H1 (cell line): ENCODE results near the gene BTRC. TPM values are rescaled to one million over a fixed set of nuclear protein-coding genes. Genes with fewer than 3 reads are reported as not detected.

ENCODE experiments used
- CTCF ChIA-PET: fragments of 300-600 bp; sonication (Branson Sonifier 250); formaldehyde crosslinking; loops from one replicate; lab custom pipeline; 2021; ENCODE audit not compliant: partially characterized antibody; lab: Charles Lee
- POLR2A ChIA-PET: fragments of 300-600 bp; sonication (Branson Sonifier 250); formaldehyde crosslinking; loops from one replicate; lab custom pipeline; 2021; ENCODE audit warnings: inconsistent platforms; ENCODE audit not compliant: partially characterized antibody; lab: Charles Lee
- DNase-seq, 2 experiments: peaks; one replicate each; pipeline versions ENCODE4 v3.0.0 to v3.0.0-alpha.2; 2010 to 2022; ENCODE audit warnings: low spot score in 2 of 2, low read depth in 1 of 2, mixed read lengths in 1 of 2
- FAIRE-seq: peaks from 2 replicates; lab custom pipeline; 2011; peaks lifted over from hg19 to GRCh38; lab: Jason Lieb, UNC
- H2AFZ ChIP-seq: 2 replicates; pipeline ENCODE4 v1.8.1; 2012; ENCODE audit warnings: low read length, inconsistent platforms
- H2AK5ac ChIP-seq: 2 replicates; pipeline ENCODE4 v1.6.1; 2013; ENCODE audit warnings: low read depth, low read length
- H2BK120ac ChIP-seq: replicated peaks from 2 replicates; pipeline ENCODE3; 2013; ENCODE audit warnings: low read depth, low read length, inconsistent platforms
- H2BK12ac ChIP-seq: 2 replicates; pipeline ENCODE4 v1.6.1; 2013; ENCODE audit warnings: low read depth, low read length
- H2BK15ac ChIP-seq: 2 replicates; pipeline ENCODE4 v1.6.1; 2013; ENCODE audit warnings: low read length
- H2BK20ac ChIP-seq: 2 replicates; pipeline ENCODE4 v1.6.1; 2013; ENCODE audit warnings: low read length
- H2BK5ac ChIP-seq: 2 replicates; pipeline ENCODE4 v1.6.1; 2013; ENCODE audit warnings: low read depth, low read length
- H3K14ac ChIP-seq: 2 replicates; pipeline ENCODE4 v1.6.1; 2013; ENCODE audit warnings: inconsistent platforms; ENCODE audit not compliant: insufficient read length
- H3K18ac ChIP-seq: 2 replicates; pipeline ENCODE4 v1.6.1; 2013; ENCODE audit warnings: low read length; ENCODE audit errors: extremely low read depth
- H3K23ac ChIP-seq: 2 replicates; pipeline ENCODE4 v1.6.1; 2013; ENCODE audit warnings: inconsistent platforms; ENCODE audit not compliant: insufficient read length
- H3K23me2 ChIP-seq: 2 replicates; pipeline ENCODE4 v1.6.1; 2013; ENCODE audit warnings: low read depth, low read length
- H3K27ac ChIP-seq: 2 replicates; pipeline ENCODE4 v1.6.1; 2011; ENCODE audit warnings: low read depth, low read length, inconsistent platforms
- H3K27me3 ChIP-seq, 4 experiments: replicated peaks in 1 of 4; 1 replicate in 1 of 4; 2 replicates in 3 of 4; pipeline versions ENCODE4 v1.6.1 to v1.8.1; 2011 to 2013; ENCODE audit warnings: low read length in 3 of 4, mild to moderate bottlenecking in 3 of 4, inconsistent platforms in 2 of 4, mixed read lengths in 2 of 4, moderate library complexity in 1 of 4; ENCODE audit not compliant: control insufficient read depth in 3 of 4, insufficient read depth in 3 of 4; ENCODE audit errors: extremely low read depth in 1 of 4
- H3K36me3 ChIP-seq, 4 experiments: 2 replicates each; pipeline versions ENCODE4 v1.6.1 to v1.8.1; 2011 to 2013; ENCODE audit warnings: mild to moderate bottlenecking in 4 of 4, low read length in 3 of 4, moderate library complexity in 2 of 4, control low read depth in 1 of 4, inconsistent platforms in 1 of 4; ENCODE audit not compliant: insufficient read depth in 4 of 4, control insufficient read depth in 2 of 4
- H3K4ac ChIP-seq: replicated peaks from 2 replicates; pipeline ENCODE3; 2013; ENCODE audit warnings: low read length, low read depth, mixed read lengths, inconsistent platforms; ENCODE audit not compliant: insufficient read length
- H3K4me1 ChIP-seq, 4 experiments: replicated peaks in 1 of 4; 1 replicate in 1 of 4; 2 replicates in 3 of 4; pipeline versions ENCODE4 v1.6.1 to v1.8.1; 2011 to 2013; ENCODE audit warnings: low read length in 3 of 4, inconsistent platforms in 2 of 4, mixed read lengths in 1 of 4; ENCODE audit not compliant: insufficient read depth in 4 of 4, control insufficient read depth in 3 of 4
- H3K4me2 ChIP-seq, 2 experiments: 2 replicates each; pipeline versions ENCODE4 v1.6.1 to v1.8.1; 2011 to 2013; ENCODE audit warnings: low read depth in 2 of 2, low read length in 2 of 2, control low read depth in 1 of 2, inconsistent platforms in 1 of 2, mild to moderate bottlenecking in 1 of 2; ENCODE audit not compliant: insufficient read depth in 1 of 2
- H3K4me3 ChIP-seq, 4 experiments: fragments of 200-600, 300-600 bp in 1 of 4; sonication (generic), shearing (Covaris generic), sonication (Bioruptor Twin) in 1 of 4; 2 replicates each; pipeline versions ENCODE4 v1.5.1 to v1.8.1; 2011 to 2016; ENCODE audit warnings: low read length in 4 of 4, low read depth in 3 of 4, control low read depth in 2 of 4, inconsistent platforms in 2 of 4, mild to moderate bottlenecking in 2 of 4, mixed read lengths in 1 of 4, moderate library complexity in 1 of 4; ENCODE audit not compliant: insufficient read depth in 2 of 4; ENCODE audit errors: extremely low read depth in 1 of 4
- H3K56ac ChIP-seq: replicated peaks from 2 replicates; pipeline ENCODE3; 2013; ENCODE audit warnings: low read depth, mild to moderate bottlenecking, mixed read lengths, low read length, inconsistent platforms; ENCODE audit not compliant: insufficient read length
- H3K79me1 ChIP-seq: 2 replicates; pipeline ENCODE4 v1.6.1; 2013; ENCODE audit warnings: low read depth, low read length, control low read depth
- H3K79me2 ChIP-seq, 2 experiments: 2 replicates each; pipeline versions ENCODE4 v1.6.1 to v1.8.1; 2012 to 2013; ENCODE audit warnings: low read length in 2 of 2, mild to moderate bottlenecking in 2 of 2, inconsistent platforms in 1 of 2; ENCODE audit not compliant: insufficient read depth in 2 of 2, control insufficient read depth in 1 of 2
- H3K9ac ChIP-seq, 4 experiments: replicated peaks in 1 of 4; 1 replicate in 1 of 4; 2 replicates in 3 of 4; pipeline versions ENCODE4 v1.6.1 to v1.8.1; 2011 to 2013; ENCODE audit warnings: low read depth in 3 of 4, low read length in 3 of 4, control low read depth in 2 of 4, mild to moderate bottlenecking in 2 of 4, moderate library complexity in 2 of 4, inconsistent platforms in 1 of 4; ENCODE audit errors: extremely low read depth in 1 of 4
- H3K9me3 ChIP-seq, 2 experiments: 2 replicates each; pipeline versions ENCODE4 v1.6.1 to v1.8.1; 2012 to 2013; ENCODE audit warnings: mild to moderate bottlenecking in 2 of 2, moderate library complexity in 2 of 2, control low read depth in 1 of 2, inconsistent platforms in 1 of 2, low read depth in 1 of 2, low read length in 1 of 2, mixed read lengths in 1 of 2; ENCODE audit not compliant: insufficient read depth in 2 of 2
- H4K20me1 ChIP-seq, 2 experiments: replicated peaks in 1 of 2; 2 replicates each; pipeline versions ENCODE3 to v1.8.1; 2011 to 2013; ENCODE audit warnings: inconsistent platforms in 2 of 2, low read length in 2 of 2, mild to moderate bottlenecking in 1 of 2; ENCODE audit not compliant: insufficient read depth in 2 of 2, control insufficient read depth in 1 of 2
- H4K5ac ChIP-seq: 2 replicates; pipeline ENCODE4 v1.6.1; 2013; ENCODE audit warnings: low read length, low read depth, mixed read lengths, inconsistent platforms; ENCODE audit not compliant: insufficient read length
- H4K8ac ChIP-seq: 2 replicates; pipeline ENCODE4 v1.8.0; 2013; ENCODE audit warnings: mild to moderate bottlenecking, moderate library complexity, low read length, inconsistent platforms; ENCODE audit not compliant: insufficient read depth; ENCODE audit errors: extremely low read depth
- H4K91ac ChIP-seq: replicated peaks from 2 replicates; pipeline ENCODE3; 2013; ENCODE audit warnings: low read length, mixed read lengths, inconsistent platforms; ENCODE audit not compliant: insufficient read length
- ATF2 ChIP-seq: IDR thresholded peaks from 2 replicates; pipeline ENCODE4 v1.6.1; 2012; ENCODE audit warnings: low read length, inconsistent platforms
- BACH1 ChIP-seq: IDR thresholded peaks from 2 replicates; pipeline ENCODE4 v1.6.1; 2012; ENCODE audit warnings: low read length, improper control_type of control experiment
- BCL11A ChIP-seq, 2 experiments: IDR thresholded peaks; one replicate each; pipeline ENCODE4 v1.6.1; 2011; ENCODE audit warnings: low read depth in 2 of 2, low read length in 2 of 2, mild to moderate bottlenecking in 2 of 2
- EZH2 ChIP-seq: fragments of 200-600 bp; sonication (generic); IDR thresholded peaks from 2 replicates; pipeline ENCODE4 v1.7.1; 2012; ENCODE audit warnings: low read depth, mild to moderate bottlenecking, moderate library complexity, low read length, inconsistent platforms; ENCODE audit not compliant: severe bottlenecking
- MAFK ChIP-seq: IDR thresholded peaks from 2 replicates; pipeline ENCODE4 v1.6.1; 2012; ENCODE audit warnings: low read depth, mild to moderate bottlenecking, improper control_type of control experiment, low read length
- POLR2A ChIP-seq, 2 experiments: IDR thresholded peaks; 1 replicate in 1 of 2; 2 replicates in 1 of 2; pipeline ENCODE4 v1.6.1; 2011; ENCODE audit warnings: low read depth in 2 of 2, low read length in 2 of 2, mild to moderate bottlenecking in 2 of 2; ENCODE audit errors: control extremely low read depth in 1 of 2
- YY1 ChIP-seq: IDR thresholded peaks from 2 replicates; pipeline ENCODE4 v1.6.1; 2011; ENCODE audit warnings: low read depth, mild to moderate bottlenecking, low read length
- WGBS, 2 experiments: shearing (Covaris generic) in 1 of 2; methylation state at CpG; one replicate each; pipeline versions ENCODE4 v1.1.6 to v1.1.7; 2013 to 2015; ENCODE audit warnings: low lambda C conversion rate in 2 of 2, mixed read lengths in 2 of 2, inconsistent platforms in 1 of 2, low coverage in 1 of 2, missing lambda C conversion rate in 1 of 2; ENCODE audit not compliant: insufficient replicate concordance in 2 of 2, insufficient coverage in 1 of 2, insufficient read length in 1 of 2; ENCODE audit errors: extremely low coverage in 1 of 2, missing lambda C conversion rate in 1 of 2; 5-methylcytosine and 5-hydroxymethylcytosine counted together
- long read RNA-seq, 2 experiments: library from RNA in 1 of 2; library from capped mRNA in 1 of 2; stranded (forward); transcript quantifications; one replicate each; pipeline ENCODE4 v2.0.0, GENCODE V29; 2021; ENCODE audit warnings: inconsistent platforms in 1 of 2
- polyA minus RNA-seq, 3 experiments: library from RNA; depleted of rRNA, polyadenylated mRNA; stranded (reverse); fragments of >200 nt; gene quantifications; 1 replicate in 2 of 3; 2 replicates in 1 of 3; pipeline ENCODE4 v1.2.3, GENCODE V29; 2011
- polyA plus RNA-seq, 7 experiments: library from polyadenylated mRNA; depleted of rRNA in 3 of 7; stranded (reverse) in 5 of 7; unstranded in 2 of 7; fragments of >200 nt in 5 of 7; fragments of 200-250 nt in 2 of 7; gene quantifications; 1 replicate in 5 of 7; 2 replicates in 1 of 7; 4 replicates in 1 of 7; pipeline versions ENCODE4 v1.2.1 to v1.2.3, GENCODE V29; 2011 to 2013; ENCODE audit warnings: missing spikeins in 2 of 7, mixed read lengths in 2 of 7
- total RNA-seq: library from RNA; stranded (reverse); fragmentation: NEBNext Ultra II Directional; extraction: Animal tissue kit (Norgen Biotek cat#: 25700); gene quantifications from 2 replicates; pipeline ENCODE4 v1.2.1, GENCODE V29; 2021

The BTRC gene
- total RNA-seq (24.7 and 28.1 TPM in 2 replicates), polyA plus RNA-seq (2011; rRNA removed) (8.2 and 9.9 TPM in 2 replicates), polyA minus RNA-seq (2011; rRNA and poly(A)+ RNA removed) (29.2 TPM in 2 replicates)
- polyA plus RNA-seq (2011; cell fraction: cytosol; rRNA removed) = 12.2 TPM
- 7.7 TPM for polyA plus RNA-seq (2011; cell fraction: nucleus; rRNA removed)
- polyA plus RNA-seq (2012, experiment 1 of 2) = 8.9 to 15.0 TPM (median 11.0 TPM) in 4 replicates
- polyA plus RNA-seq (2012, experiment 2 of 2) = 1.4 TPM
- 6.5 TPM for polyA plus RNA-seq (2013, experiment 1 of 2)
- 6.5 TPM for polyA plus RNA-seq (2013, experiment 2 of 2)
- 13.4 TPM for polyA minus RNA-seq (2011; cell fraction: cytosol; rRNA and poly(A)+ RNA removed)
- 14.2 TPM for polyA minus RNA-seq (2011; cell fraction: nucleus; rRNA and poly(A)+ RNA removed)
- long read RNA-seq, experiment 1, full-length matches to known transcripts = 2 of 12 reads
- long read RNA-seq, experiment 1, partial matches to known transcripts = 2 of 12 reads
- long read RNA-seq, experiment 1, other reads (novel, unspliced or antisense) = 8 of 12 reads
- long read RNA-seq, experiment 2, full-length matches to known transcripts = 4 of 14 reads
- long read RNA-seq, experiment 2, partial matches to known transcripts = 1 of 14 reads
- long read RNA-seq, experiment 2, other reads (novel, unspliced or antisense) = 9 of 14 reads

DNA sequence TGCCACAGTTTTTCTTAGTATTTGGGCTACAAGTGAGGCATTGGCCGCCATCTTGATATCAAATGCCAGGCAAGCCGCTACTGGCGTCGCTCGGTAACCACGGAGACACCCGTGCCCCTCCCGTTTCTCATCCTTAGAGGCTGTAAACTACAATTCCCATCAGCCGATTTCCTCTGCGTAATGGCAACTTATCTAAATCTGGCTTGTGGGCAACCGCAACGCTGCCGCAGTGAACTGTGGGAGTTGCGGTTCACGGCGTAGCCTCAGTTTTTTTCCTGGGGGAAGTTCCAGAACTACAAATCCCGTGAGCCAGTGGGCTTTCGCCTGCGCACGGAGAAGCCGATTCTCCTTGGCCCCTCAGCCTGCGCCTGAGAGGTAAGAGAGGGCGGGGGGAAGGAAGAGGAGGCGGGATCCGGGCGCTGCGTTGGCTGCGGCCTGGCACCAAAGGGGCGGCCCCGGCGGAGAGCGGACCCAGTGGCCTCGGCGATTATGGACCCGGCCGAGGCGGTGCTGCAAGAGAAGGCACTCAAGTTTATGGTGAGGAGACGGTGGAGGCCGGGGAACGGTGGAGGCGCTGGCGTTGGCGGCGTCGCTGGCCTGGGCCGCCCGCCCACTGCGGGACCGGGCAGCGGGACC lies at the start of gene BTRC:
TSS of gene BTRC (plus strand) at position 474 of the 636 bp plus-strand sequence. CDS start at position 490, 16 bp downstream.
- H4K5ac ChIP-seq = peak within 1 kb of the TSS; percentile 84
- no peaks in the 10 kb centered on the region for H3K27me3 ChIP-seq
- POLR2A ChIA-PET = interaction anchor here (0.8 to 1.6 kb wide), 8 partner anchors 14 to 68 kb away, joined by 3 to 8 read pairs (median 4); no protein-coding TSS in a partner anchor
- H2AFZ ChIP-seq = peak within 1 kb of the TSS; percentile 99
- peak within 1 kb of the TSS; percentile 64; the same call in 1 of the 2 replicates for H3K27ac ChIP-seq
- no peaks in the 10 kb centered on the region for H4K20me1 ChIP-seq
- CTCF ChIA-PET = interaction anchor here (0.8 to 1.6 kb wide), 7 partner anchors 10 to 132 kb away, joined by 3 to 5 read pairs (median 4); no protein-coding TSS in a partner anchor
- H3K36me3 ChIP-seq = no peaks in the 10 kb centered on the region
- peak within 1 kb of the TSS; percentile 83 to 92 (median 89) for H3K4me3 ChIP-seq
- no peak within 1 kb of the TSS for H3K14ac ChIP-seq
- H3K9ac ChIP-seq = peak within 1 kb of the TSS; percentile 0 to 76 (median 53)
- H4K8ac ChIP-seq = peak within 1 kb of the TSS; percentile 97
- H2BK120ac ChIP-seq = no peak within 1 kb of the TSS
- peak within 1 kb of the TSS; percentile 82 to 91 for H3K4me2 ChIP-seq
- DNase-seq (peak; percentile 91 to 99), FAIRE-seq (peak; percentile 91)
- H3K4ac ChIP-seq = no peak within 1 kb of the TSS
- 0% methylated on average over 41 of the region's 50 CpGs; no CpG with 5 or more reads in 1 of the 2 experiments for WGBS, 2 experiments
- H3K23ac ChIP-seq = no peak within 1 kb of the TSS
- H2BK12ac ChIP-seq = peak within 1 kb of the TSS; percentile 62; the same call in 1 of the 2 replicates
- H3K18ac ChIP-seq = peak within 1 kb of the TSS; percentile 89
- H2AK5ac ChIP-seq = no peak within 1 kb of the TSS
- peak within 1 kb of the TSS; percentile 84 for H2BK5ac ChIP-seq
- no peaks in the 10 kb centered on the region for H3K79me1 ChIP-seq
- peaks cover 8% of the 10 kb centered on the region; the same call in 1 of the 2 replicates for H3K23me2 ChIP-seq
- H3K56ac ChIP-seq = peak within 1 kb of the TSS; percentile 62
- peak within 1 kb of the TSS; percentile 38 for H4K91ac ChIP-seq
- 0 out of 2 replicates have a peak within 1 kb of the TSS, but pooled peaks have one; percentile 83 for H2BK20ac ChIP-seq
- H2BK15ac ChIP-seq = no peak within 1 kb of the TSS
- peaks cover 0 to 10% of the 10 kb centered on the region in 2 experiments; a peak in 2 of 4 replicates for H3K79me2 ChIP-seq
- no peaks in the 10 kb centered on the region for H3K9me3 ChIP-seq
- peaks cover 0 to 4% (median 2%) of the 10 kb centered on the region in 4 experiments; a peak in 2 of 7 replicates for H3K4me1 ChIP-seq
- no peak for TF ChIP-seq EZH2
- no peak; the same call in 1 of the 2 replicates for TF ChIP-seq MAFK
- peak; percentile 99 for TF ChIP-seq YY1
- no peak for TF ChIP-seq BACH1
- 0 out of 2 replicates have a peak, but pooled peaks have one; percentile 23 for TF ChIP-seq ATF2
- peak in 1 of 2 experiments; percentile 33; a peak in 2 of 3 replicates for TF ChIP-seq POLR2A (IDR thresholded peaks at IDR 0.05; ENCODE audit: control extremely low read depth in 1 of 2, low read depth in 2 of 2, low read length in 2 of 2)
- no peak for TF ChIP-seq BCL11A (IDR thresholded peaks at IDR 0.05; ENCODE audit: low read depth in 2 of 2, low read length in 2 of 2)
